Measurements from ENCODE around the gene AREL1. TPM values are rescaled to one million over a fixed set of nuclear protein-coding genes. Genes with fewer than 3 reads are reported as not detected.

Gene AREL1
- total and polyA plus RNA-seq, 2 experiments from 2014 or later: 12.9 to 25.6 TPM

DNA sequence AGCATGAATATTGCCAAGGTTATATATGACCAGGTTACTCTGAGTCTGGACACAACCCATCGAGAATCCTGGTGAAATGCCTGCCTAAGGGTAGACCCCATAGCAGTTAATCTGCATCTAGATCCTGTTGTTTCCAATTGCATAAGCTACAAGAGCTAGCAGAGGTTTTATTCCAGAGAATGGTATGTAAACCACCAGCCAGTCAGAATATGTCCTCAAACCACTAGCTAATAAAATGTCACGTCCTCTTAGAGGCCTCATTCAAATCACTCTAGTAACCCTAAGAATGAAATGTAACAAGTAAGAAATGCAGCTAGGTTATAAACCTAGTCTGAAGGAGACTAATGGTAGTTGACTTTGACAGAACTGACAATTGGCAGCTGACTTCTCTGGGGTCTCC, 41.3 kb upstream of the AREL1 start:
- H3K9ac ChIP-seq: no peak overlapping the region
- DNase-seq: no peak
- TF ChIP-seq EZH2phosphoT487 (IDR thresholded peaks at IDR 0.05; ENCODE audit: insufficient read depth, low read depth) (no peak), EZH2 (IDR thresholded peaks at IDR 0.05; ENCODE audit: insufficient read depth, poor library complexity, severe bottlenecking) (no peak)
- H3K9me3 ChIP-seq (ENCODE audit: low read depth): no peaks in the 10 kb centered on the region
- H3K36me3 ChIP-seq (ENCODE audit: low read depth): no peaks in the 10 kb centered on the region
- no peak overlapping the region for H2AFZ ChIP-seq
- H3F3A ChIP-seq (ENCODE audit: insufficient read depth): no peaks in the 10 kb centered on the region
- no peaks in the 10 kb centered on the region for H3K27me3 ChIP-seq (replicated peaks; ENCODE audit: insufficient read depth)
- H3K79me2 ChIP-seq (ENCODE audit: insufficient read depth): no peaks in the 10 kb centered on the region
- no peak overlapping the region for H3K27ac ChIP-seq
- in situ Hi-C loops (cut with MboI): no loop called here
- no peaks in the 10 kb centered on the region for H4K20me1 ChIP-seq (ENCODE audit: insufficient read depth)
- no peak overlapping the region for H3K4me2 ChIP-seq (ENCODE audit: unreplicated experiment)
- H3K9me2 ChIP-seq (ENCODE audit: insufficient read depth): no peaks in the 10 kb centered on the region
- H3K4me1 ChIP-seq (ENCODE audit: insufficient read depth): no peaks in the 10 kb centered on the region
- no peak overlapping the region for H3K4me3 ChIP-seq
- 39 to 46% methylated on average over 2 of the region's 2 CpGs for WGBS, 2 experiments (ENCODE audit: low coverage in 1 of 2, low lambda C conversion rate in 2 of 2, missing lambda C conversion rate in 2 of 2)

GRCh38 chr14:74747237-74747636, 34.4 kb upstream of the AREL1 start:
- no peaks in the 10 kb centered on the region for H3K4me1 ChIP-seq (ENCODE audit: insufficient read depth)
- no peaks in the 10 kb centered on the region for H3K27me3 ChIP-seq (replicated peaks; ENCODE audit: insufficient read depth)
- no peaks in the 10 kb centered on the region for H3K36me3 ChIP-seq (ENCODE audit: low read depth)
- no peaks in the 10 kb centered on the region for H3K9me3 ChIP-seq (ENCODE audit: low read depth)
- H3K27ac ChIP-seq: no peak overlapping the region
- no peaks in the 10 kb centered on the region for H3K9me2 ChIP-seq (ENCODE audit: insufficient read depth)
- H4K20me1 ChIP-seq (ENCODE audit: insufficient read depth): no peaks in the 10 kb centered on the region
- 89 to 93% methylated on average over 2 of the region's 2 CpGs for WGBS, 2 experiments (ENCODE audit: low coverage in 1 of 2, low lambda C conversion rate in 2 of 2, missing lambda C conversion rate in 2 of 2)
- no peak overlapping the region for H3K4me3 ChIP-seq
- H3K4me2 ChIP-seq (ENCODE audit: unreplicated experiment): no peak overlapping the region
- no peaks in the 10 kb centered on the region for H3K79me2 ChIP-seq (ENCODE audit: insufficient read depth)
- TF ChIP-seq EZH2 (IDR thresholded peaks at IDR 0.05; ENCODE audit: insufficient read depth, poor library complexity, severe bottlenecking) (no peak), EZH2phosphoT487 (IDR thresholded peaks at IDR 0.05; ENCODE audit: insufficient read depth, low read depth) (no peak)
- DNase-seq: no peak
- in situ Hi-C loops (cut with MboI): no loop called here
- H3F3A ChIP-seq (ENCODE audit: insufficient read depth): no peaks in the 10 kb centered on the region
- no peak overlapping the region for H2AFZ ChIP-seq
- H3K9ac ChIP-seq: no peak overlapping the region

DNA sequence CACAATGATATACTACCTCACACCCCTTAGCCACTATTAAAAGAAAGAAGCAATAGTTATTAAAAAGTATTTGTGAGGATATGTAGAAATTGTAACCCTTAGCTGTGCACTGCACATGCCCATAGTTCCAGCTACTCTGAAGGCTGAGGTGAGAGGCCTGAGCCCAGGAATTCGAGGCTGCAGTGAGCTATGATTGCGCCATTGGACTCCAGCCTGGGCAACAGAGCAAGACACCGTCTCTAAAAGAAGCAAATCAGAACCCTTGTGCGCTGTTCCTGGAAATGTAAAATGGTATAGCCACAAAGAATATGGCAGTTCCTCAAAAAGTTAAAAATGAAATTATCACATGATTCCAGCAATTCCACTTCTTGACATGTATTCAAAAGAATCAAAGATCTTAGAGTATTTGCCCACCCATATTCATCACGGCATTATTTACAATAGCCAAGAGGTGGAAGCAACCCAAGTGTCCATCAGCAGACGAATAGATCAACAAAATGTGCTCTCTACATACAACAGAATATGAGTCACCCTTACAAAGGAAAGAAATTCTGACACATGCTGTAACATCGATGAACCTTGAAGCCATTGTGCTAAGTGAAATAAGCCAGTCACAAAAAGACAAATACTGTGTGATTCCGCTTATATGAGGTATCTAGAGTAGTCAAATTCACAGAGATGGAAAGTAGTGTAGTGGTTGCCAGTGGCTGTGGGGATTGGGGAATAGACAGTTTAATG, 26.6 kb upstream of the AREL1 start:
- Histone ChIP-seq H3K27me3 (replicated peaks; ENCODE audit: insufficient read depth) (no peaks in the 10 kb centered on the region), H3K9me2 (ENCODE audit: insufficient read depth) (no peaks in the 10 kb centered on the region), H3K79me2 (ENCODE audit: insufficient read depth) (no peaks in the 10 kb centered on the region), H3K4me2 (ENCODE audit: unreplicated experiment) (no peak overlapping the region), H2AFZ (no peak overlapping the region), H3K4me1 (ENCODE audit: insufficient read depth) (no peaks in the 10 kb centered on the region), H3K36me3 (ENCODE audit: low read depth) (peaks cover 31% of the 10 kb centered on the region; the same call in 1 of the 2 replicates), H3K9ac (no peak overlapping the region), H4K20me1 (ENCODE audit: insufficient read depth) (no peaks in the 10 kb centered on the region), H3K27ac (no peak overlapping the region), H3K9me3 (ENCODE audit: low read depth) (no peaks in the 10 kb centered on the region), H3K4me3 (no peak overlapping the region), H3F3A (ENCODE audit: insufficient read depth) (peaks cover 5% of the 10 kb centered on the region; the same call in 1 of the 2 replicates)
- TF ChIP-seq EZH2phosphoT487 (IDR thresholded peaks at IDR 0.05; ENCODE audit: insufficient read depth, low read depth): no peak
- TF ChIP-seq EZH2 (IDR thresholded peaks at IDR 0.05; ENCODE audit: insufficient read depth, poor library complexity, severe bottlenecking): no peak
- DNase-seq: peak; percentile 18
- in situ Hi-C loops (cut with MboI): no loop called here
- WGBS, 2 experiments (ENCODE audit: low coverage in 1 of 2, low lambda C conversion rate in 2 of 2, missing lambda C conversion rate in 2 of 2): 96 to 97% methylated on average over 8 of the region's 8 CpGs

DNA sequence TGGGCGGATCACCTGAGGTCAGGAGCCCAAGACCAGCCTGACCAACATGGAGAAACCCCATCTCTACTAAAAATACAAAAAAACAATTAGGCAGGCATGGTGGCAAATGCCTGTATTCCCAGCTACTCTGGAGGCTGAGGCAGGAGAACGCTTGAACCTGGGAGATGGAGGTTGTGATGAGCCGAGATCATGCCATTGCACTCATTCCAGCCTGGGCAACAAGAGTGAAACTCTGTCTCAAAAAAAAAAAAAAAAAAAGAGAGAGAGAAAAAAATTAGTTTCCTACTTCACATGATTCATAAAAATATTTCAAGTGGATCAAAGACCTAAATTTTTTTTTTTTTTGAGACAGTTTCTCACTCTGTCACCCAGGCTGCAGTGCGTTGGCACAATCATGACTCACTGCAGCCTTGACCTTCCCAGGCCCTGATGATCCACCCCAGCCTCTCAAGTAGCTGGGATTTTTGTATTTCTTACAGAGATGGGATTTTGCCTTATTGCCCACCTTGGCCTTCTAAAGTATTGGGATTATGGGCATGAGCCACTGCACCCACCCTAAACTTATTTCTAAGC, 25.0 kb upstream of the AREL1 start:
- Histone ChIP-seq H2AFZ (no peak overlapping the region), H3K4me2 (ENCODE audit: unreplicated experiment) (no peak overlapping the region), H4K20me1 (ENCODE audit: insufficient read depth) (no peaks in the 10 kb centered on the region), H3K4me1 (ENCODE audit: insufficient read depth) (no peaks in the 10 kb centered on the region), H3K27me3 (replicated peaks; ENCODE audit: insufficient read depth) (no peaks in the 10 kb centered on the region), H3K9ac (no peak overlapping the region), H3K9me2 (ENCODE audit: insufficient read depth) (no peaks in the 10 kb centered on the region), H3K4me3 (no peak overlapping the region), H3K9me3 (ENCODE audit: low read depth) (no peaks in the 10 kb centered on the region), H3F3A (ENCODE audit: insufficient read depth) (peaks cover 5% of the 10 kb centered on the region; the same call in 1 of the 2 replicates), H3K36me3 (ENCODE audit: low read depth) (peaks cover 41% of the 10 kb centered on the region; the same call in 1 of the 2 replicates), H3K79me2 (ENCODE audit: insufficient read depth) (no peaks in the 10 kb centered on the region), H3K27ac (peak overlapping the region; percentile 59)
- WGBS, 2 experiments (ENCODE audit: low coverage in 1 of 2, low lambda C conversion rate in 2 of 2, missing lambda C conversion rate in 2 of 2): 75 to 85% methylated on average over 4 of the region's 4 CpGs
- peak; percentile 76 for DNase-seq
- in situ Hi-C loops (cut with MboI): no loop called here
- no peak for TF ChIP-seq EZH2phosphoT487 (IDR thresholded peaks at IDR 0.05; ENCODE audit: insufficient read depth, low read depth)
- no peak for TF ChIP-seq EZH2 (IDR thresholded peaks at IDR 0.05; ENCODE audit: insufficient read depth, poor library complexity, severe bottlenecking)
